Endometrial microvascular endothelial cells (primary cell): ENCODE measurements around the gene MBLAC1. TPM values are rescaled to one million over a fixed set of nuclear protein-coding genes. Genes with fewer than 3 reads are reported as not detected.
"Not testable (repeated sequence)": the region's sequence is repeated elsewhere in the genome, so short reads cannot be mapped to it uniquely, and the experiment has no call there.

ENCODE experiments used
- in situ Hi-C: cut with HindIII; loops from 2 replicates; pipeline ENCODE4 v1.10.0; 2017; ENCODE audit warnings: low sequenced_read_pairs, low pct_unique_long_range_greater_than_20kb; ENCODE audit errors: inconsistent ontology term
- total RNA-seq: library from RNA; depleted of rRNA; stranded (reverse); fragments of >200 nt; gene quantifications from one replicate; pipeline ENCODE4 v1.2.3, GENCODE V29; 2015; ENCODE audit errors: inconsistent ontology term

MBLAC1 gene
- total RNA-seq, 1 donor from 2014 or later, result 5.1 TPM

DNA sequence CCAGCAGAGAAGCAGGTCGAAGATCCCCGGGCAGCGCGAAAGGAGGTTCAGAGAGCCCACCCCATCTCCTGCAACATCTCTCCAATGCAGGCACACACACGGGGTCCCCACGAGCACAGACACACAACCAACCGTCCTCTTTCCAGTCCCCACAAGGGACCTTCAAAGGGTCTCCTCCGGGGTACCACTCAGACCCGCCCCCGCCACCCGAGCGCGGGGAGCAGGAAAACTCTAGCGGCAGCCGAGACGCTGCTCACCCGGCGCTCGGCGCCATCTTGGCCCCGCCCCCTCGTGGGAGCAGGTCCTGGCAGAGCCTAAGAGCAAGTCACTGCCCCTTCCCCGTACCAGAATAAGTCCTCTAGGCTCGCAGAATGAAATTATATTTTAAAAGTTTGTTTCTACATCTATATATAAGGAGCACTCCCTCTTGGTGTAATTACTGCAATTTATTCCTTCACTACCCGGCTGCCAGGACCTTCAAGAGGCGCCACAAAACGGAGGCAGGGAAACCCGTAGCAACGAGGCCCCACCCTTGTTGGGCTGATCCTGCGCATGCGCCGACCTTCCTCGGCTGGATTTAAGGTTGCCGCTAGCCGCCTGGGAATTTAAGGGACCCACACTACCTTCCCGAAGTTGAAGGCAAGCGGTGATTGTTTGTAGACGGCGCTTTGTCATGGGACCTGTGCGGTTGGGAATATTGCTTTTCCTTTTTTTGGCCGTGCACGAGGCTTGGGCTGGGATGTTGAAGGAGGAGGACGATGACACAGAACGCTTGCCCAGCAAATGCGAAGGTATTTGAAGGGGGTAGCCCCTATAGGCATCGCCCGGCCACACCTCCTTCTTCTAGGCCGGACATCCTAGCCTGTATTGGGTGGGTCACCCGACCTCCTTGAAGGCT is 7.4 kb upstream of the MBLAC1 start, which contains the start of the genes CNPY4 and TAF6:
Gene CNPY4, plus strand, starts transcription at position 563 of the 898 bp plus-strand sequence. Its CDS starts 111 bp downstream, at position 674.
Gene TAF6, minus strand, starts transcription at position 287 of the 898 bp plus-strand sequence. CDS start 5,149 bp downstream, outside the sequence.
- in situ Hi-C loops, result no loop called here

DNA sequence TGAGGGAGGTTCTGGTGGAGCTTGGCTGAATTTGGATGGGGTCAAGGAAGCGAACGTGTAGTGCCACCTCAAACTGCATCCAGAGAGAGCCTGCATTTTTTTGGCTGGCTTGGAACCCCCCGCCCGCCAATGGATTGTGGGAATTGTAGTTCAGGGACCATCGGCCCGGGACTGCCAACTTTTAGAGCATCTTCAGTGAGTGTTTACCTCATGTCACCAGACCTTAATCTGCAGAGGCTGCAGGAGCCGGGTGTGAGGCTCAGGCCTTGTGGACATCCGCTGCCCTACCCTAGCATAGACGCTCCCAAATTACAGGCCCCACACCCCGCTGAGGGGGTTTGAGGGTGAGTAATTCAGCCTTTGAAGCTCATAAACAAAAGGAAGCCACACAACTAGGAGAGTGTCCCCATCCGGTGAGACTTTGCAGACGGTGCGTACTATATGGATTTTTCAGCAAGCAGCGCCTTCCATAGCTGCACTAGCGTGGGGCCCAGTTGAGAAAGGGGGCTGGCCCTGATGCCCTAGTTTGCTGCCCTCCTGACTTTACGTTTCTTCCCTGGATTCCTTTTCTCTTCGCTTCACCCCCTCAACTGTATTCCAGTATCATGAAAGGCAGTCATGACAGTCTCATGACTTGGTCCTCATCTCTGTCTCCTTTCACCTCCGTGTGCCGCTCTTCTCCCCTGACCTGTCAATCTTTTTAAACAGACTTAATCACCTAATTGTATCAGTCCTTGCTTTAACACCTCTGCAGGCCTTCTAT is 6.6 kb upstream of the MBLAC1 start:
- in situ Hi-C loops, result no loop called here

DNA sequence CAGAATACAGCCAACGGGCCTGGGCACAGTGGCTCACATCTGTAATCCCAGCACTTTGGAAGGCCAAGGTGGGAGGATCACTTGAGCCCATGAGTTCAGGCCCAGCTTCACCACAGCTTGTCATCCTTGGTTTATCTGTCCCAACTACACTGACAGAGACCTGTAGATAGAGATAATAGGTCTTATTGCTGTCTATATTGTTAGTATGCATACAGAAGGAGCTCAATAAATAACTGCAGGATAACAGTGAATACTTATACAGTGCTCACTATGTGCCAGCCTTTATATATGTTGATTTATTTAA is 6.1 kb upstream of the MBLAC1 start:
- in situ Hi-C loops, result no loop called here

GRCh38 chr7:100122067-100122466 is 4.7 kb upstream of the MBLAC1 start:
- in situ Hi-C loops, result no loop called here

DNA sequence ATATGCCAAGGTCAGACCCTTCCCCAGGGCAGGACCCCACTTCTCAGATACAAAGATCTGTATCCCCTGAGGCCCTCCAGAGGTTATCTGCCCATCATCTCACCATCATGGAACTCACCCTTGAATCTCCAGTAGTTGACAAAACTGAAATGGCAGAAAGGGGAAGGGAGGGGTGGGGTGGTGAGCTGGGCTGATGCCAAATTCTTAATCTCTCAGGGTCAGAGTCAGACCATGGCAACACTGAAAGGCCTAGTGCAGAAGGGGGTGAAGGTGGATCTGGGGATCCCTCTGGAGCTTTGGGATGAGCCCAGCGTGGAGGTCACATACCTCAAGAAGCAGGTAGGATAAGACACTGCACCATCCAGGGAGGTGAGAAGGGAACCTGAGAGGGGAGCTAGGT is 4.2 kb upstream of the MBLAC1 start:
- in situ Hi-C loops, result no loop called here

DNA sequence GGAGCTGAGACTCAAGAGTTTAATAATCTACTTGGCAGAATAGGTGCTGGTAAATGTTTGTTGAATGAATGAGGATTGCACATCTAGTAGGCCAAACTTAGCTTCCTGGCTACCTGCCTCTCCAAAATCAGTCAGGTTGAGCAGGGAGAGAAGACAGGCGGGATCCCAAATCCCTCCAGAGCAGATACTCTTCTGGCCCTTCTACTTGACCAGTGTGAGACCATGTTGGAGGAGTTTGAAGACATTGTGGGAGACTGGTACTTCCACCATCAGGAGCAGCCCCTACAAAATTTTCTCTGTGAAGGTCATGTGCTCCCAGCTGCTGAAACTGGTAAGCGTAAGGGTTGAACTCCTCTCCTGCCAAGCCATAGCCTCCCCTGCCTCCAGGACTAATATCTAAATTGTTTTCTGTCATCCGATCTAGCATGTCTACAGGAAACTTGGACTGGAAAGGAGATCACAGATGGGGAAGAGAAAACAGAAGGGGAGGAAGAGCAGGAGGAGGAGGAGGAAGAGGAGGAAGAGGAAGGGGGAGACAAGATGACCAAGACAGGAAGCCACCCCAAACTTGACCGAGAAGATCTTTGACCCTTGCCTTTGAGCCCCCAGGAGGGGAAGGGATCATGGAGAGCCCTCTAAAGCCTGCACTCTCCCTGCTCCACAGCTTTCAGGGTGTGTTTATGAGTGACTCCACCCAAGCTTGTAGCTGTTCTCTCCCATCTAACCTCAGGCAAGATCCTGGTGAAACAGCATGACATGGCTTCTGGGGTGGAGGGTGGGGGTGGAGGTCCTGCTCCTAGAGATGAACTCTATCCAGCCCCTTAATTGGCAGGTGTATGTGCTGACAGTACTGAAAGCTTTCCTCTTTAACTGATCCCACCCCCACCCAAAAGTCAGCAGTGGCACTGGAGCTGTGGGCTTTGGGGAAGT is 2.2 kb upstream of the MBLAC1 start:
- in situ Hi-C loops, result no loop called here

DNA sequence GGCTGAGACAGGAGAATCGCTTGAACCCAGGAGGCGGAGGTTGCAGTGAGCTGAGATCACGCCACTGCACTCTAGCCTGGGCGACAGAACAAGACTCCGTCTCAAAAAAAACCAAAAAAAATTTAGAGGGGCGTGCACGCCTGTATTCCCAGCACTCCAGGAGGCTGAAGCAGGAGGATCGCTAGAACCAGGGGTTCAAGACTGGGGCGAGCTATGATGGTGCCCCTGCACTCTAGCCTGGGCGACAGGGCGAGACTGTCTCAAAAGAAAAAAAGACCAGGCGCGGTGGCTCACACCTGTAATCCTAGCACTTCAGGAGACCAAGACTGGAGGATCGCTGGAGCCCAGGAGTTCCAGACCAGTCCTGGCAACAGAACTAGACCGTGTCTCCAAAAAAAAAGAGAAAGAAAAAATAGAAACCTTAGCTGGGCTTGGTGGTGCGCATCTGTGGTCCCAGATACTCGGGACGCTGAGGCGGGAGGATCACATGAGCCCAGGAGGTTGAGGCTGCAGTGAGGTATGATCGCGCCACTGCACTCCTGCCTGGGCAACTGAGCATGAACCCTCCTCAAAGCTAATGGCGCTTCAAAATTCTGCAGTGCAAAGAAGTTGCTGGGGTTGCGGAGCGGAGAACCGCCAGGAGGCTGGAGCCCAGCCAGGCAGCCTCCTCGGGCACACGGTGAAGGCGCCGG is 382 bp upstream of the MBLAC1 start:
- in situ Hi-C loops, result no loop called here

GRCh38 chr7:100127866-100128636 is 1.3 kb downstream of the MBLAC1 start:
- in situ Hi-C loops, result no loop called here

DNA sequence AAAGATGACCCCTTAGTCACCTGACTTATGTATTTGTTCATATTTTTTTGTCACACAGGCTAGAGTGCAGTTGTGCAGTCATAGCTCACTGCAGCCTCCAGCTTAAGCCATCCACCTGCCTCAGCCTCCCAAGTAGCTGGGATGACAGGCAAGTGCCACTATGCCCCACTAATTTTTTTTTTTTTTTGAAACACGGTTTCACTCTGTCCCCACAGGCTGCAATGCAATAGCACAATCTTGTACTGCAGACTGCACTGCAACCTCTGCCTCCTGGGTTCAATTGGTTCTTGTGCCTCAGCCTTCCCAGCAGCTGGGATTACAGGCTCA is 1.8 kb downstream of the MBLAC1 start:
- in situ Hi-C loops, result no loop called here

DNA sequence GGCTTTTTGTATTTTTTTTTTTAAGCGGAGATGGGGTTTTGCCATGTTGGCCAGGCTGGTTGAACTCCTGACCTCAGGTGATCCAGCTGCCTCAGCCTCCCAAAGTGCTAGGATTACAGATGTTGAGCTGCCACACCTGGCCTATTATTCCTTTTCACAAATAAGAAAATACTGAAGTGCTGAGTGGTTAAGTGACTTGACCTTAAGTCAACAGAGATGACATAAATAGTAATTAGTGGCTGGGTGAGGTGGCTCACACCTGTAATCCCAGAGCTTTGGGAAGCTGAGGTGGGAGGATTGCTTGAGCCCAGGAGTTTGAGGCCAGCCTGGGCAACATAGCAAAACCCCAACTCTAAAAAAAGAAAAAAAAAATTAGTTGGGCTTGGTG is 3.4 kb downstream of the MBLAC1 start:
- in situ Hi-C loops, result not testable (repeated sequence)

DNA sequence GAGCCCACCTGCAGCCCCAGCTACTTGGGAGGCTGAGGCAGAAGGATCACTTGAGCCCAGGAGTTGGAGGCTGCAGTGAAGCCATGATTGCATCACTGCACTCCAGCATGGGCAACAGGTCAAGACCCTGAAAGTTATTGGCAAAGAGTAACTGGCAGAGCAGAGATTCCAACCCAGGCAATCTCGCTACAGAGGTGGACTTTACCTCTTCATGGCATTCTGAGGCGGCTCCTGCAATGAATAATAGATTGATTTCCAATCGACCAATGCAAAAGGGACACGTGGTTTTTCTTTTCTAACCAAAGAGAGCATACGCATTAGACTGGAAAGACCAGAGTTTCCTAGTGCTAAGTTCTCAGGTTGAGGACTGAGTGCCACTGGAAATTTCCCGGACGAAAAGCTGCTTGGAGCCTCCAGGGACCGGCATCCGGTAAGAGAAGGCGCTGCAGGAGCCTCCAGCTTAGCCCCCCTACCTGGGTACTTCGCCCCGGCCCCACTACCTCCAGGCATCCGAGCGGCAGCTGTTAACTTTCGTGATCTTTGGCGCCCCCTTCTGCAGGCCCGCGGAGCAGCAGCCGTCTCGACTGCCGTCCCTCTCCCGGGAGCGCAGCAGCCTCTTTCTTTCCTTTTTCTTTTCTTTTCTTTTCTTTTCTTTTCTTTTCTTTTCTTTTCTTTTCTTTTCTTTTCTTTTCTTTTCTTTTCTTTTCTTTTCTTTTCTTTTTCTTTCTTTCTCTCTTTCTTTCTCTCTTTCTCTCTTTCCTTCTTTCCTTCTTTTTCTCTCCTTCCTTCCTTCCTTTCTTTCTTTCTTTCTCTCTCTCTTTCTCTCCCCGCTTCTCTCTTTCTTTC is 4.1 kb downstream of the MBLAC1 start:
- in situ Hi-C loops, result no loop called here

- in situ Hi-C loops, result no loop called here
These were observed 5.4 kb downstream of the MBLAC1 start for GRCh38 chr7:100132126-100132525.

DNA sequence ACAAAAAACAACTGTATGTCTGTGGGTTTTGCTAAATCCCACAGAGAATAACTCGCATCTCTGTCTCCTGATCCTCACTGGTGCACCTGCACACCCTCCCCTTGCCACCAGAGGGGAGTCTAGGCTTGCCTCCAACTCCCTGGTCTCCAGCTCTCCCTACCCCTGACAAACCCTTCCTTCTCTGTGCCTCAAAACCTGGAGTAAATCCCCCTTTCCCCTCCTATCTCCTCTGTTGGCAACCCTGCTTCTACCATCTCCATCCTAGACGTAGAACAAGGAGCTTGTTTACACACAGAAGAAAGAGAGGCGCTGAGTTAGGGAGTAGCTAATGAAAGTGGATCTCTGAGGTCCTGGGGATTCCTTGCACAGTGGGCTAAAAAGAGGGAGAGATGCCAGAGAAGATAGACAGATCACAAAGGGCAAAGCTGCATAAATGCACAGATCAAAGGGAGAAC is 6.0 kb downstream of the MBLAC1 start:
- in situ Hi-C loops, result no loop called here

DNA sequence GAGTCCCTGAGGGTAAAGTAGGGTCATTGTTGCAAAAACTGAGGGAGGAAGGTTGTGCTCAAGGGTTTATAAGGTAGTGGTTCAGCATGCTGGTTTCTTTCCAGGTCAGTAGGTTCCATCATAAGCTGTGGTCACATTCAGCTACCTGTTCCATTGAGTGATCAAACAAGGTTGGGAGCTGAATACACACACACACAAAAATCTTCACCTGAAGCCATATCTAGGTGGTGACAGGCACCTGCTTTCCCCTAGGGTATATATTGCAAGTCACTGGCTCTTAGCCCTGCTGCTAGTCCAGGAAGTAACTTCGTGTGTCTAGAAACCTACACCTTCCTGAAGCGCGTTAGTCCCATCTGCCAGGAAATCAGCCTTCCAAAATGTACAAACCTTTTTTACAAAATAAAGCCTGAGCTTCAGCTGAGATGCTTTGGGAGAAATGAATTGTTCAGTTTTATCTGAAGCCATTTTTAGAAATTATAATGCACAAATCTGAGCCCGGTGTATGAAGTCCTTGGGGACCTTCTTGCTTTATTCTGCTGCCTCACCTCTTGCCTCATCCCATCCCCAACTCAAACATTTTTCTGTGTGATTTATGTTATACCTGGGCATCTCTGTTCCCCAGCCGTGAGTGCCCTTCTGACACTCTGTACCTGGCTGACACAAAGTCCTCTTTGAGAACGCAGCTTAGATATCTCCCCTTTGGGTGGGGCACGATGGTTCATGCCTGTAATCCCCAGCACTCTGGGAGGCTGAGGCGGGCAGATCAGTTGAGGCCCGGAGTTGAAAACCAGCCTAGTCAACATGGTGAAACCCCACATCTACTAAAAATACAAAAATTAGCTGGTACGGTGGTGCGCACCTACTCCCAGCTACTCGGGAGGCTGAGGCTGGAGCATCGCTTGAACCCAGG is 11.3 kb downstream of the MBLAC1 start:
- in situ Hi-C loops, result no loop called here

DNA sequence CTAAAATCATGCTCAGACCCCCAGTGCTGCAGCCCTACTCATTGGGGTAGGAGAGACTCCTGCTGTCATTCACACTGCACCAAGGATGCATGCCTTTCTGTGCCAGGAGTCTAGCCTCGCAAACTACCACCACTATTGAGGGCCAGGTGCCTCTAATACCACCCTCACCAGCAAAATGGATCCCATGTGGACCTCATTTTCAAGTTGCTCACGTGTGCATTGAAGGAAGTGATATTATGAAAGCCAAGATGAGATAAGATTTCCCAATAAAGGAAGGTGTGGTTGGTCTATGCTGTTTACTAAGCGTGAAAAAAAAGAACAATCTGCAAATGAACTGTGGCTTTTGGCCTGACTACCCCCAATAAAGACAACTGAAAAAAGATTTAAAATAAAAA is 14.8 kb downstream of the MBLAC1 start:
- in situ Hi-C loops, result no loop called here

GRCh38 chr7:100142461-100142860 is 15.7 kb downstream of the MBLAC1 start:
- in situ Hi-C loops, result no loop called here
